Measurements from ENCODE around the gene COX20.

- TF ChIP-seq, protein P1, sequence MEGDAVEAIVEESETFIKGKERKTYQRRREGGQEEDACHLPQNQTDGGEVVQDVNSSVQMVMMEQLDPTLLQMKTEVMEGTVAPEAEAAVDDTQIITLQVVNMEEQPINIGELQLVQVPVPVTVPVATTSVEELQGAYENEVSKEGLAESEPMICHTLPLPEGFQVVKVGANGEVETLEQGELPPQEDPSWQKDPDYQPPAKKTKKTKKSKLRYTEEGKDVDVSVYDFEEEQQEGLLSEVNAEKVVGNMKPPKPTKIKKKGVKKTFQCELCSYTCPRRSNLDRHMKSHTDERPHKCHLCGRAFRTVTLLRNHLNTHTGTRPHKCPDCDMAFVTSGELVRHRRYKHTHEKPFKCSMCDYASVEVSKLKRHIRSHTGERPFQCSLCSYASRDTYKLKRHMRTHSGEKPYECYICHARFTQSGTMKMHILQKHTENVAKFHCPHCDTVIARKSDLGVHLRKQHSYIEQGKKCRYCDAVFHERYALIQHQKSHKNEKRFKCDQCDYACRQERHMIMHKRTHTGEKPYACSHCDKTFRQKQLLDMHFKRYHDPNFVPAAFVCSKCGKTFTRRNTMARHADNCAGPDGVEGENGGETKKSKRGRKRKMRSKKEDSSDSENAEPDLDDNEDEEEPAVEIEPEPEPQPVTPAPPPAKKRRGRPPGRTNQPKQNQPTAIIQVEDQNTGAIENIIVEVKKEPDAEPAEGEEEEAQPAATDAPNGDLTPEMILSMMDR (IDR thresholded peaks at IDR 0.05) = no peak
- no peak for TF ChIP-seq POLR2A (IDR thresholded peaks at IDR 0.05)
Observed at GRCh38 chr1:244854166-244854565, 18.7 kb downstream of the COX20 start.

All from lower leg skin (tissue), 3 donors.